Panc1 (cell line): ENCODE data around the gene CD93. TPM values are rescaled to one million over a fixed set of nuclear protein-coding genes. Genes with fewer than 3 reads are reported as not detected.

Source experiments
- ATAC-seq: fragments of 200-7000 bp; cut with Tn5 transposase; 2 replicates; pipeline ENCODE4 v1.9.1; 2020; ENCODE audit warnings: mild to moderate bottlenecking, moderate library complexity
- BruUV-seq: library from RNA; stranded (reverse); fragments of 400-500 nt; replicated peaks from 2 replicates; lab custom pipeline; 2021; lab: Mats Ljungman, UMichigan
- CTCF ChIA-PET: fragments of 300-600 bp; sonication (Branson Sonifier 250); formaldehyde crosslinking; loops from one replicate; lab custom pipeline; 2022; ENCODE audit warnings: antibody characterized with exemption; lab: Charles Lee
- POLR2A ChIA-PET: fragments of 300-600 bp; sonication (Branson Sonifier 250); formaldehyde crosslinking; loops from one replicate; lab custom pipeline; 2022; ENCODE audit warnings: antibody characterized with exemption; lab: Charles Lee
- DNase-seq: peaks from one replicate; pipeline ENCODE4 v3.0.0-alpha.2; 2010; ENCODE audit warnings: low read depth, low spot score
- H3K27ac ChIP-seq: 2 replicates; pipeline ENCODE4 v1.5.1; 2011; ENCODE audit warnings: mild to moderate bottlenecking, low read length, inconsistent platforms
- H3K27me3 ChIP-seq: fragments of 200-500 bp; sonication (Bioruptor generic); 2 replicates; pipeline ENCODE4 v1.6.0; 2014; ENCODE audit warnings: low read length, inconsistent platforms; ENCODE audit not compliant: control insufficient read depth, insufficient read depth
- H3K36me3 ChIP-seq: fragments of 200-500 bp; sonication (Bioruptor generic); 2 replicates; pipeline ENCODE4 v1.5.1; 2014; ENCODE audit warnings: inconsistent platforms, mild to moderate bottlenecking, low read length, moderate library complexity; ENCODE audit not compliant: control insufficient read depth, insufficient read depth
- H3K4me1 ChIP-seq: 2 replicates; pipeline ENCODE4 v1.5.1; 2011; ENCODE audit warnings: inconsistent platforms, mild to moderate bottlenecking, low read length, moderate library complexity; ENCODE audit not compliant: control insufficient read depth, insufficient read depth
- H3K4me3 ChIP-seq, 2 experiments: 2 replicates each; pipeline ENCODE4 v1.5.1; 2011 to 2012; ENCODE audit warnings: low read depth in 2 of 2, low read length in 2 of 2, mild to moderate bottlenecking in 2 of 2, inconsistent platforms in 1 of 2, moderate library complexity in 1 of 2
- H3K9me3 ChIP-seq: fragments of 200-500 bp; sonication (Bioruptor generic); 2 replicates; pipeline ENCODE4 v1.5.1; 2014; ENCODE audit warnings: low read depth, mild to moderate bottlenecking, inconsistent platforms, low read length, moderate library complexity; ENCODE audit not compliant: control insufficient read depth, insufficient read depth
- CTCF ChIP-seq: fragments of 450-650 bp; IDR thresholded peaks from 2 replicates; pipeline ENCODE4 v1.5.1; 2017; ENCODE audit warnings: mild to moderate bottlenecking
- POLR2AphosphoS5 ChIP-seq: IDR thresholded peaks from 2 replicates; pipeline ENCODE4 v1.6.1; 2012; ENCODE audit warnings: mild to moderate bottlenecking, low read depth, low read length, moderate library complexity
- REST ChIP-seq, 2 experiments: IDR thresholded peaks; 2 replicates each; pipeline ENCODE4 v1.6.1; 2011 to 2012; ENCODE audit warnings: low read depth in 2 of 2, control low read depth in 1 of 2, low read length in 1 of 2, mild to moderate bottlenecking in 1 of 2, moderate library complexity in 1 of 2; ENCODE audit not compliant: insufficient read depth in 1 of 2
- SIN3A ChIP-seq: IDR thresholded peaks from 2 replicates; pipeline ENCODE4 v1.6.1; 2012; ENCODE audit warnings: low read depth, mild to moderate bottlenecking, low read length, moderate library complexity, borderline replicate concordance; ENCODE audit not compliant: insufficient read depth
- TCF7L2 ChIP-seq: IDR thresholded peaks from 2 replicates; pipeline ENCODE4 v1.6.1; 2011; ENCODE audit warnings: mild to moderate bottlenecking, low read depth, low read length, inconsistent platforms
- in situ Hi-C: cut with HindIII; loops from 2 replicates; pipeline ENCODE4 v1.10.0; 2016; ENCODE audit warnings: low sequenced_read_pairs, low pct_unique_long_range_greater_than_20kb
- intact Hi-C: fragments of 100-400 bp; cut with micrococcal nuclease; formaldehyde crosslinking; loops from one replicate; pipeline ENCODE4 v1.10.0; 2022; ENCODE audit not compliant: unreplicated experiment
- total RNA-seq: library from RNA; stranded (reverse); gene quantifications from one replicate; pipeline ENCODE4 v1.2.1, GENCODE V29; 2021; ENCODE audit not compliant: unreplicated experiment

Gene CD93
- total RNA-seq, 1 experiment from 2014 or later: 0.10 TPM

GRCh38 chr20:23107466-23107865 lies 21.3 kb upstream of the CD93 start:
- in situ Hi-C loops: no loop called here
- H3K9me3 ChIP-seq: no peaks in the 10 kb centered on the region
- DNase-seq (no peak), ATAC-seq (no peak)
- TF ChIP-seq POLR2AphosphoS5: no peak
- TF ChIP-seq REST (IDR thresholded peaks at IDR 0.05; ENCODE audit: insufficient read depth in 1 of 2, low read depth in 2 of 2, low read length in 1 of 2): no peak
- TF ChIP-seq SIN3A: no peak
- no peak for TF ChIP-seq TCF7L2
- TF ChIP-seq CTCF: no peak
- no peaks in the 10 kb centered on the region for H3K4me1 ChIP-seq
- no peak overlapping the region for H3K4me3 ChIP-seq
- BruUV-seq: no TSS peak
- CTCF ChIA-PET: no interaction called here
- POLR2A ChIA-PET: no interaction called here
- no peak overlapping the region for H3K27ac ChIP-seq
- intact Hi-C loops: no loop called here
- no peaks in the 10 kb centered on the region for H3K27me3 ChIP-seq
- H3K36me3 ChIP-seq: no peaks in the 10 kb centered on the region

DNA sequence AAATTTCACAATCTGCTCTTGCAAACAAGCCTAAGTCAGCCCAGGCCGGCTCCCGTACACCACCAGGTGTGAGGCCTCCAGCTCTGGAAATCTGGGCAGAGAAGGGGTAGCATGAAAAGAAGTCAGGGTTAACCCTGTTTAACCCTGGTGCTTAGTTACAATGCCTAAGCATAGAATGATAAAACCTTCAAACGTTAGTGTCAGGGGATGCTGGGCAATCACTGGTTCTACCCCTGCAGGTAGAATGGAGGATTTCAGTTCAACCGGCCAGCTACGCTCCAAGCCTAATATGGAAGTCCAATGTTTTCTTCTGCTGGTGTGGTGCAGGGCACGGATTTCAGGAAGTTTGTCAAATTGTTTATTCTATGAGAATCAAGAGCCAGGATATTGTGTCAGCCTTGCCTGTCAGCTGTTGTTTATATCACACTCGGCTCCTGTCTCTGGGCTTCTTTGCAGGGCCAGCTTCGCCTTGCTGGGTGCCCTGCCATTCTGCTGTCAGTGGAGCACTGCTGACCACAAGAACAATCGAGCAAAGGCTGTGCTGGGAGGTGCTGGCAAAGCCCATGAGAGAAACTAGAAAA lies 20.2 kb upstream of the CD93 start:
- CTCF ChIA-PET: no interaction called here

More for the DNA sequence above, 20.2 kb upstream of the CD93 start:
- H3K9me3 ChIP-seq: no peaks in the 10 kb centered on the region
- DNase-seq: no peak
- POLR2A ChIA-PET: no interaction called here
- in situ Hi-C loops (no loop called here), intact Hi-C loops (no loop called here)
- ATAC-seq: no peak
- no peaks in the 10 kb centered on the region for H3K36me3 ChIP-seq
- no TSS peak for BruUV-seq
- no peak overlapping the region for H3K27ac ChIP-seq
- H3K4me3 ChIP-seq: no peak overlapping the region
- no peak for TF ChIP-seq SIN3A
- TF ChIP-seq POLR2AphosphoS5: no peak
- no peak for TF ChIP-seq CTCF
- TF ChIP-seq TCF7L2: no peak
- H3K27me3 ChIP-seq: no peaks in the 10 kb centered on the region
- no peaks in the 10 kb centered on the region for H3K4me1 ChIP-seq
